NCI-H146 treated with DMSO at 0.1 percent for 48 hours (cell line): ENCODE data around the gene B4GALNT1.
"Not testable (repeated sequence)": the region's sequence is repeated elsewhere in the genome, so short reads cannot be mapped to it uniquely, and the experiment has no call there.

Source experiments
- DNase-seq: peaks from one replicate; lab custom pipeline; 2025; ENCODE audit not compliant: unreplicated experiment; lab: John Stamatoyannopoulos, UW

The B4GALNT1 gene

GRCh38 chr12:57638096-57638495, 5.1 kb upstream of the B4GALNT1 start:
- no peak for DNase-seq

- no peak for DNase-seq
Measured at GRCh38 chr12:57637364-57637763, 4.4 kb upstream of the B4GALNT1 start.

GRCh38 chr12:57636731-57637130, 3.7 kb upstream of the B4GALNT1 start:
- not testable (repeated sequence) for DNase-seq

DNA sequence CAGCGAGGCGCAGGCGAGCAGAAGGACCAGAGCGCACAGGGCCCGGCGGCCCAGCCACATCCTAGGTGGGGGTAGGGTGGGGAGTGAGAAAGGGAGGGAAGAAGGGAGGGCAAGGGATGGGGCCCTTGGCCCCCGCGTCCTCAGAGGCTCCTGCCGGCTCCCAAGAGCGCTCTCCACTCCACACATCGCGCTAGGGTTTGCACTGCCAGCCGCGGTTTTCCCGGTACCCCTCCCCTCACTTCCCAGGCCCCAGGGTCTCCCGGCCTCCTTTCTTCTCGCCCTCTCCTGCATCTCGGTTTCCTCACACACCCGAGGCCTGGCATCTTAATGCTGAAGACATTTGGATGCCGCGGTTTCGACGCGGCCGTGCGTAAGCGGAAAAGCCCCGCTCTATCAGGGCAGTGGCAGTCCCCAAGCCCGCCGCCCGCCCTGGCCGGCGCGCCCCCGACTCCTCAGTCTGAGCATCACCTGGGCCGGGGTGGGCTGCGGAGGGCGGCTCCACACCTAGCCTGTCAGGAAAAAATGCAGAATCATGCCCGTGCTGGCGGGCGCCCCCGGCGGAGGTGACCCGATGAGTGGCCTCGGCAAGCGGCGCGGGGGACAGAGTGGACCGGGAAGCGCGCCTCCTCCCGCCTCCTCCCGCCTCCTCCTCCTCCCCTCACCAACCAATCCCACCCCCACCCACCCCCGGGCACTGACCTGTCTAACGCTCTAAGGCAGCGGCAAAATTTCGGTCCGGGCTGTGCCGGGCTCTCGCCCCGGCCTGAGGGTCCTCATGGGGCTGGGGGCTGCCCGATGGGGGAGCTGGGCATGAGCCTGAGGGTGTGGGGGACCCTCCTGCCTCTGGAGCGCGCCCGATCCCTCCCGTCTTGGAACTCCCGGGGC, 686 bp downstream of the B4GALNT1 start:
- peak; percentile 21 for DNase-seq

- no peak for DNase-seq
Measured at GRCh38 chr12:57631566-57632072, 1.4 kb downstream of the B4GALNT1 start.

DNA sequence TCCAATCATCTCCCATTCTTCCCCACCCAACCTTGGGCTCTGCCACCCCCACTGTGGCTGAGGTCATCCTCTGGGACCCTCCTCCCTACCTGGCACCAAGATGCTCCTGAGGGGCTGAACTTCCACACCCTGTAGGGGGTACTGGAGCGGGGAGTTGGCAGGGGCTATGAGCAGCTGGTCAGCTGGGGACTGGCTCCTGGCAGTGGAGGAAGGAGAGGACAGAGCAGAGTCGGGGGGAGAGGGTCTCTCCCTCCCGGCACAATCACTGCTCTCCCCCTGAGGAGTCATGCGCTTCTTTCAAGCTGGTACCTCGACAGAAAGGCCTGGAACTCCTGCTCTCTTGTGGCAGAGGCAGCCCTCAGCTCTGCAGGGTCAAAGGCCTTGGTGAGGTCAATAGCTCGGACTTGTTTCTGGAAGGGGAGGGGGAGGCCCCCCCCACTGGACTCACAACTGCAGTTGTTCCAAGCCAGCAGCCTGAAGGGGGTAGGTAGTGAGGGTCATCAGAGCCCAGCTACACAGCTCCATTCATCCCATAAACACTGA, 2.0 kb downstream of the B4GALNT1 start:
- DNase-seq: no peak

DNA sequence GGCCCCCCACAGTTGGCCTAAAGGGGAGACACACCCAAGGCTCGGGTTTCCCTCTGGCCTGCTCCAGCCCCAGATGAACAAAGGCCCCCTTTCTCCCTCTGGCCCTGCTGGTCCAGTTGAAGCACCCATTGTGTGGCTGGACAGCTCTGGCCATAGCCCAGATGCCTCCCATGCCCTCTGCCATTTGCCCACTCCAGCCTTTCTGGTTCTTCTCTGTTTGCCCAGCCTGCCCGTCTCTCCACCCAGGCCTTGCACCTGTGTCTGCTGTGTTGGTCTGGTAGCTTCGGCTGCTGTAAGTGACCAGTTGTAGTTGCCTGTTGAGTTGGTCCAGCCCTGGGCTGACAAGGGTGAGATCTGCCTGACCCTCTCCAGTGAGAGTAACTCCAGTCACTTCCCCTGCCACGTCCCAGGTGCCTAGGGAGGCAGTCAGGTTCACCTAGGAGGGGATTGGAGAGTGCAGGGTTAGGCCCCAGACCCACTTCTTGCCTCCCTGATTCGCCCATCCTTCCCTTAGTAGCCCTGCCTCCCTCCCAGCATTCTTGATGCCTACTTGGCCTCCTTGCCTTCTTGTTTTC, 3.0 kb downstream of the B4GALNT1 start:
- DNase-seq: no peak

DNA sequence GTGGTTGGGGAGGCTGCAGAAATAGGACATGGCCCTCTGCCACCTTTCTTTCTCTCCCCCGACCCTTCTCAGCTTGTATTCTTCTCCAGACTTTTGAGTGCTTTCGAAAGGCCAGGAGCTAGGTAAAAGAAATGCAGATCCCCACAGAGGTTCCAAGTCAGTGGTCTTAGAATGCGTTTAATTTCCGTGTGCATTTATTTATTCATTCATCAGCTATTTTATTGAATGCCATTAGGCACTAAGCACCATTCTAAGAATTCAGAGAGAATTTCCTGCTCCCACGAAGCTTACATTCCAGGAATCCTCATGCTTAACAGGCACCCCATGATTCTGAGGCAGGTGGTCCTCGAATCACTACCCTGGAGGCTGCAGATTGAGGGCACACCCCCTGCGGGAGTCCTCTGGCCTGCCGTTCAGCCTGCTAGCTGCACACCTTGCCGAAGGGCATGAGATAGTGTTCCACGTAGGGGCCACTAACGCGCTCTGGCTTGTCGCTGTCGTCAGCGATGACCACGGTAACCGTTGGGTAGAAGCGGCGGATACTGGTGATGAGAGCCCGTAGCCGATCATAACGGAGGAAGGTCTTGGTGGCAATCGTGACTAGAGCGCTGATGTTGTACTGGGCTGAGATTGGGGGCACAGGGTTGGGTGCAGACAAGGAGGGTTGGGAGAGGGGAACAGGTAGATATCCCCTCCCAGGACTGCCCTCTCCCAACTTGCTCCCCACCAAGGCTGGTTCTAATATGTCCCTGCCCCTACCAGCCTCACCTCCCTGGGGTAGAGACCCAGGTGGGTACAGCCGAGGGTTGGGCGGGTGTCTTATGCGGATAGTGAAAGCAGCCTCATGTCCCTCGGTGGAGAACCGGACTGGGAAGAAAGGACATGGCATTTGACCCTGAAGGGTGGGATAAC, 4.5 kb downstream of the B4GALNT1 start:
- no peak for DNase-seq

DNA sequence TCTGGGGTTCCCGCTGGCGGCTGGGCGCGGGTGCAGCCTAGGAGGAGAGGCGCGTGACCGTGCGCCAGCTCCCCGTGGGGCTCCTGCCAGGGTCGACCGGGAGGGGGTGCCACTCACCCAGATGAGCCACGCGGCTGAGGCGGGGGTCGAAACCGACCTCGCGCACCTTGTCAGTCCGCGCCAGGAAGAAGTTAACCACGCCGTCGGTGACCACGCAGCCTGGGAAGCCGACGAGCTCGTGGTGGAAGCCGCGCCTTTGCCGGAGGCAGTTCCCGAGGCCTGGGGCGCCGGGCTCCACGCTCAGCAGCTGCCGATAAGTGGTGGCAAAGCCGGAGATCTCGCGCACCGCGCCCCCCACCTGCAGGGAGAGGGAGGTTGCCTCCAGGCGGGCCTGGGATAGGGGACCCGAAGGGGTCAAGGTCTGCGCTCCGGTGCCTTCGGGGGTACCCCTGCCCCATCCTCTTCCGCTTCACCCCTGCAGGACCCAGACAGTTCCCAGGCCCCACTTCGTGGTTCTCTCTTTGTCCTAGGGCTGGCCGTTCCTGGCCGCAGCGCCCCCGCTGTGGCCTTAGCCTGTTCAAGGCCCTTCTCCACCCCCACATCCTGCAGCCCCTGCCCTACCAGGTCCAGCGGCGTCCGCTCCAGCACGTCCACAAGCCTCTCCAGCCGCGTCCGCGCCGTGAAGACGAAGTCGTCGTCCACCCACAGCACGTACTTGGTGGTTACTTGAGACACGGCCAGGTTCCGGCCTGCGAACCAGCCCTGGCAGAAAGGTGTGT, 5.3 kb downstream of the B4GALNT1 start:
- DNase-seq: no peak

DNA sequence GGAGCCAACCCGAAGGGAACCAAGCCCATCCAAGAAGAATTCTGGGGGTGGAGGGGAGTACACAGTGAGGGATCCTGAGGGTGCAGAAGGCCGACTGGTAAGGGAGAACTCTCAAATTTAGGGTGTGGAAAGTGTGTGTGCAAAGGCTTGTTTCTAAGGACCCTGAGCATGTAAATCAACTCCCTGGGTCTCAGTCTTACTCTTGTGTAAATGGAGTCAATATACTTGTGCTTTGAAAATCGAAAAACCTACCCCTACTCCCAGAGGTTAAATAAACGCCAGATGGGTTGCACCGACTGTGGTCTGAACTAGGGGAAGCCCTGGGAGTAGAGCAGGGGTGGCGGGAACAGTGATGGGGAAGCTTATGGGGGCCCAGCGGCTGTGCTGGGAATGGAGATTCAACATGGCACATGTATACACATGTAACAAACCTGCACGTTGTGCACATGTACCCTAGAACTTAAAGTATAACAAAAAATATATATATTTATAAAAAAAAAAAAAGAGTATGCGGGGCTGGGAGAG, 6.0 kb downstream of the B4GALNT1 start:
- no peak for DNase-seq

DNA sequence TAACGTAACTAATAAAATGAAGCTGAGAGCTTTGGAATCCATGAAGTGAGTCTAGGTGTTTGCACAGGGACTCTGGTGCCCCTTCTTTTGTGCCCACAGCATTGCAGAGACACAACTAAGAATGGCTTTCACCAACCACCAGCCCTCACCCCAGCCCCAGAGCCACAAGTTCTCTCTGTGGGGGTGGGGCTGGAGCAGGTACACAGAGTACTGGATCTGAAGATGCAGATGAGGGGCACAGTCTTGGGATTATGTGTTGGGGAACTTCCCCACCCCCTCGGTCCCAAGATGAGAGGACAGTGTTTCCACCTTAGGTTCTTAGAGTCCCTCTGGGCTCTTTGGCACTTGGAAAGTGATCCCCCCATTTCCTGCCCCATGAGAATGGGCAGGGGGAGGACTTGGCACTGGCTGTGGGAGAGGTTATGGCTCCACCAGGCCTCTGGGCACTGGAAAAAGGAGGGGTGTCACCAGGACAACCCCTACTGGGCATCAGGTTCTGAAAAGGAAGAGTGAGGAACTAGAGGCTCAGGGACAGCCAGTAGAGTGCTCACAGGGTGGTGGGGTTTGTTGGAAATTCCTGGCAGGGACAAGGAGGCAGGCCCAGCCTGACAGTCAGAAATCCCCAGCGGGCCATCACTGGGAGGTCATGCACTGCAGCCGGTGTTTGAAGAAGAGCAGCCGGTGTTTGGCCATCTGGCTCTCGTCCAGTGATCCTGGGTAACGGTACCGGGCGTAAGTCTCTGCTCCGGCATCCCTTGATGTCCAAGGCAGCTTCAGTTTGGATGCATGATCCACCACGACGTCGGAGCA, 6.7 kb downstream of the B4GALNT1 start:
- DNase-seq: no peak

- DNase-seq: no peak
Measured at GRCh38 chr12:57625261-57626032, 7.6 kb downstream of the B4GALNT1 start.

DNA sequence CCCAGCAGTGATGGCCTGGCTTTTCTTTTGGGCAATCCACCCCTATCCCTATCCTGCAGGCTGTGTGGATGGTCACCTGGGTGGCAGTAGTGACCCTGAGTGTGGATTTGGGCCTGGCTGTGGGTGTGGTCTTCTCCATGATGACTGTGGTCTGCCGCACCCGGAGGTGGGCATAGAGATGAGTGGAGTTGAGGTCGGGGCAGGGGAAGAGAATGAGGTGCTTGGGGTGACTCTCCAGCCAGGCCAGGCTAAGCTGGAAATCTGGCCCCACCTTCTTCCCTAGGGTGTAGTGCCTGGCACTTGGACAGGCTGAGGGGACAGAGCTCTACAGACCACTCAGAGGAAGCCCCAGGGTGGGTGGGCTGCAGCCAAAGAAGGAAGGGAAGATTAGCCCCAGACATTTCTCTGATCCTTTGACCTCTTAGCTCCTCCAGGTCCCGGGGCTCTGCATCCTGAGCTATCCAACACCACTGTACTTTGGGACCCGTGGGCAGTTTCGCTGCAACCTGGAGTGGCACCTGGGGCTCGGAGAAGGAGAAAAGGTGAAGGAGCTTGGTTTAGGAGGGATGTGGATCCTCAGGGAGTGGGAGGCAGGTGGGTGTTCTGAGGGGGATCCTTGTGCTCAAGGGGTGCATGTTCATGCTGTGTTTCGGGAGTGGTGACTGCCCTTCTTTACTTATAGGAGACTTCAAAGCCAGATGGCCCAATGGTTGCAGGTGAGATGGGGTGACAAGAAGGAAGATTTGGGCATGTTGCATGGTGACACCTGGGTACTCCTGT, 8.4 kb downstream of the B4GALNT1 start:
- DNase-seq: no peak

DNA sequence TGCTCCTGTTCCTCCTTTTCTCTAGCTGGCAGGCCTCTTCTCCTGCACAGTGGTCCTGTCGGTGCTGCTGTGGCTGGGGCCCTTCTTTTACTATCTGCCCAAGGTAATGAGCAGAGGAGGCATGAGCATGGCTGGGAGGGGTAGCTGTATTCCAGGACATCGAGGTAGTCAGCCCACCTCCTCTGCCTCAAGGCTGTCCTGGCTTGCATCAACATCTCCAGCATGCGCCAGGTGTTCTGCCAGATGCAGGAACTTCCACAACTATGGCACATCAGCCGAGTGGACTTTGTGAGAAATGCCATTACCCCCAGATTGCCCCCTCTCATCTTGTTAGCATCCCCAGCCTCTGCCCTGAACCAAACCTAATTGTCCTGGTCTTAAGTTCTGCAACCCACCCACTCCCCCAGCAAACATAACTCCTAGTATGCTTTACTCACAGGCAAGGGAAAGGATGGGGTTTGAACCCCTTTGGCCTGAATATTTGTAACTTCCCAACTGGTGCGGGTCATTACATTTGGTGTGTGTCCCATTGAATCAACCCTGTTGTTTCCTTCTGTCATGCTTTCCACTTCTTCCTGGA, 9.1 kb downstream of the B4GALNT1 start:
- DNase-seq: no peak

- no peak for DNase-seq
Measured at GRCh38 chr12:57623385-57623784, 9.6 kb downstream of the B4GALNT1 start.

DNA sequence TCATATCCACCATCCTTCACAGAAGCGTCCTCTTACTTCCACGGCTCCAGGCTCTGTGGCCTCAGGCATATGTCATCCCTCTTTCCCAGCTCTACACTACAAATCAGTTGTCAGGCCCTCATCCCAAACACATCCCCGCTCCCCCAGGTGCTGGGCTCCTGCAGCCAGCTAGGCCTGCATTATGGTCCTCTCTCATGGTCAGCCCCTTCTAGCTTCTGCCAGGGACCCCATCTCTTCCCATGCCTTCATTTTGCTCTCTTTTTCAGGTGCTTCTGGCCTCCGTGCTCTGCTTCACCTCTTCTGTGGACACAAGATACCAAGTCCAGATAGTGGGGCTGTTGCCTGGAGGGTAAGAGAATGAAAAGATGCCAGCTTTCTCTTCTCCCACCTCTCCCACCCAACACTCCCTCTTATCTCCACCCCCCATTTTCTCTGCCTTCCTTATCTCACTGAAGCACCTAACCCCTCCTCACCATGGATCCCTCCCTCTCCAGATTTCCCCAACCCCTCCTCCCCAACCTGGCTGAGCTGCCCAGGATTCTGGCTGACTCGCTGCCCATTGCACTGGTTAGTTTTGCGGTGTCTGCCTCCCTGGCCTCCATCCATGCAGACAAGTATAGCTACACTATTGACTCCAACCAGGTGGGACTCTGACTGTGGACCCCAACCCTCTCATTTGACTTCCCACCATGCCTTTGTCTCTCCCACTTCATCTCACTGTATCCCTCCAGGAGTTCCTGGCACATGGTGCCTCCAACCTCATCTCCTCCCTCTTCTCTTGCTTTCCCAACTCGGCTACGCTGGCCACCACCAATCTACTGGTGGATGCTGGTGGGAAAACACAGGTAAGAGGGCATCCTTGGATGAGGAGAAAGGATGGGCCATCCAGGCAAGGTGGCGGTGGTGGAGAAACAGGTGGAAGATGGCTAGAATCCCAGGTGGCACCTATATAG, 10.4 kb downstream of the B4GALNT1 start:
- no peak for DNase-seq
